Measurements from ENCODE around the gene HIF3A. TPM values are rescaled to one million over a fixed set of nuclear protein-coding genes. Genes with fewer than 3 reads are reported as not detected.
A peak's percentile ranks its signal among the peaks of the same experiment; 100 is the strongest.

Gene HIF3A
- total RNA-seq, 4 donors from 2014 or later = 3.8 to 52.8 (median 6.2) TPM

DNA sequence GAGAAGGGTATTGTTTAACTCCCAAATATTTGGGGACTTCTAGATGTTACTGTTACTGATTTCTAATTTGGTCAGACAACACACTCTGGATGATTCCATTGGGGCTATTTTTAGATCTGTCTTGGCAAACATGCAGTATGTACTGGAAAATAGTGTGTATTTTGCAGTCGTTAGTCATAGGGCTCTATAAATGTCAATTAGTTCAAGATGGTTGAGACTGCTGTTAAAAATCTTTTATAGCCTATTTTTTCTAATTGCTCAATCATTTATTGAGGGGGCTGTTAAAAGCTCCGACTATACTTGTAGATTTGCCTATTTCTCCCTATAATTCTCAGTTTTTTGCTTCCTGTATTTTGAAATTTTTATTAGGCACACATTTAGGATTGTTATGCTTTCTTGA, 81.4 kb downstream of the HIF3A start:
- TF ChIP-seq, protein P1, sequence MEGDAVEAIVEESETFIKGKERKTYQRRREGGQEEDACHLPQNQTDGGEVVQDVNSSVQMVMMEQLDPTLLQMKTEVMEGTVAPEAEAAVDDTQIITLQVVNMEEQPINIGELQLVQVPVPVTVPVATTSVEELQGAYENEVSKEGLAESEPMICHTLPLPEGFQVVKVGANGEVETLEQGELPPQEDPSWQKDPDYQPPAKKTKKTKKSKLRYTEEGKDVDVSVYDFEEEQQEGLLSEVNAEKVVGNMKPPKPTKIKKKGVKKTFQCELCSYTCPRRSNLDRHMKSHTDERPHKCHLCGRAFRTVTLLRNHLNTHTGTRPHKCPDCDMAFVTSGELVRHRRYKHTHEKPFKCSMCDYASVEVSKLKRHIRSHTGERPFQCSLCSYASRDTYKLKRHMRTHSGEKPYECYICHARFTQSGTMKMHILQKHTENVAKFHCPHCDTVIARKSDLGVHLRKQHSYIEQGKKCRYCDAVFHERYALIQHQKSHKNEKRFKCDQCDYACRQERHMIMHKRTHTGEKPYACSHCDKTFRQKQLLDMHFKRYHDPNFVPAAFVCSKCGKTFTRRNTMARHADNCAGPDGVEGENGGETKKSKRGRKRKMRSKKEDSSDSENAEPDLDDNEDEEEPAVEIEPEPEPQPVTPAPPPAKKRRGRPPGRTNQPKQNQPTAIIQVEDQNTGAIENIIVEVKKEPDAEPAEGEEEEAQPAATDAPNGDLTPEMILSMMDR (IDR thresholded peaks at IDR 0.05) = no peak
- TF ChIP-seq POLR2A (IDR thresholded peaks at IDR 0.05) = no peak
- no peak for DNase-seq
- no peaks in the 10 kb centered on the region for H3K9me3 ChIP-seq
- H3K4me1 ChIP-seq = peaks cover 12 to 58% (median 19%) of the 10 kb centered on the region in 3 donors
- H3K27me3 ChIP-seq = no peaks in the 10 kb centered on the region
- H3K36me3 ChIP-seq = peaks cover 10 to 78% (median 18%) of the 10 kb centered on the region in 3 donors
- intact Hi-C loops (cut with DNase I) = no loop called here
- H3K4me3 ChIP-seq = no peak overlapping the region
- peak overlapping the region in 2 of 4 donors; percentile 25 to 52 for H3K27ac ChIP-seq
- WGBS, 2 donors = 36 to 43% methylated on average over 2 of the region's 2 CpGs

DNA sequence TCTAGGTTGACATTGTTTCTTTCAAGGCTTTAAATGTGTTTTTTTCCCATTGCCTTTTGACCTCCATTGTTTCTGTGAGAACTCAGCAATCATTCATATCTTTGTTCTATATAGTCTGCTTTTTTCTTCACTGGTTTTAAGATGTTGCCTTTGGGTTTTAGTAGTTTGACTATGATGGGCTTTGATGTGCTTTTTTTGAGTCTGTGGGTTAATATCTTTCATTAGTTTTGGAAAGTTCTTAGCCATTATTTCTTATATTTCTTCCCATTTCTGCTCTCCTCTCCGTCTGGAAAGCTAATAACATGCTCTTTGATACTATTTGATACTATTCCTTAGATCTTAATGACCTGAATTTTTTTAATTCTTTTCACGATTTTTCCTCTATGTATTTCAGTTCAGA, 83.8 kb downstream of the HIF3A start:
- peaks cover 20 to 97% (median 30%) of the 10 kb centered on the region in 3 donors for H3K36me3 ChIP-seq
- no peak overlapping the region for H3K27ac ChIP-seq
- 91 to 93% methylated on average over 2 of the region's 2 CpGs for WGBS, 2 donors
- intact Hi-C loops (cut with DNase I) = no loop called here
- H3K27me3 ChIP-seq = no peaks in the 10 kb centered on the region
- no peak for DNase-seq
- H3K9me3 ChIP-seq = no peaks in the 10 kb centered on the region
- no peak for TF ChIP-seq POLR2A (IDR thresholded peaks at IDR 0.05)
- TF ChIP-seq, protein P1 (IDR thresholded peaks at IDR 0.05) = no peak
- H3K4me3 ChIP-seq = no peak overlapping the region
- peaks cover 0 to 50% (median 3%) of the 10 kb centered on the region in 3 donors for H3K4me1 ChIP-seq

DNA sequence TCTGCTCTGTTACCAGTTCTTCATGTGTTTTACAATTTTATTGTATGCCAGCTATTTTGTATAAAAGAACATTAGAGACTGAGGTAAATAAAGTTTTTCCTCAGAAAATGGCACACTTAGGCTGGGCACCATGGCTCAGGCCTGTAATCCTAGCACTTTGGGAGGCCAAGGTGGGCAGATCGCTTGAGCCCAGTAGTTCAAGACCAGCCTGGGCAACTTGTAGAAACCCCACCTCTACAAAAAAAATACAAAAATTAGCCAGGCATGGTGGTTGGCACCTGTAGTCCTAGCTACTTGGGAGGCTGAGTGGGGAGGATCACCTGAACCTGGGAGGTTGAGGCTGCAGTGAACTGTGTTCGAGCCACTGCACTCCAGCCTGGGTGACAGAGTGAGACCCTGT, 84.5 kb downstream of the HIF3A start:
- intact Hi-C loops (cut with DNase I) = no loop called here
- DNase-seq = no peak
- no peak overlapping the region for H3K27ac ChIP-seq
- TF ChIP-seq, protein P1 (IDR thresholded peaks at IDR 0.05) = no peak
- TF ChIP-seq POLR2A (IDR thresholded peaks at IDR 0.05) = no peak
- peaks cover 0 to 56% (median 3%) of the 10 kb centered on the region in 3 donors for H3K4me1 ChIP-seq
- 94 to 100% methylated on average over 2 of the region's 2 CpGs for WGBS, 2 donors
- no peak overlapping the region for H3K4me3 ChIP-seq
- H3K9me3 ChIP-seq = no peaks in the 10 kb centered on the region
- no peaks in the 10 kb centered on the region for H3K27me3 ChIP-seq
- peaks cover 19 to 97% (median 24%) of the 10 kb centered on the region in 3 donors for H3K36me3 ChIP-seq

DNA sequence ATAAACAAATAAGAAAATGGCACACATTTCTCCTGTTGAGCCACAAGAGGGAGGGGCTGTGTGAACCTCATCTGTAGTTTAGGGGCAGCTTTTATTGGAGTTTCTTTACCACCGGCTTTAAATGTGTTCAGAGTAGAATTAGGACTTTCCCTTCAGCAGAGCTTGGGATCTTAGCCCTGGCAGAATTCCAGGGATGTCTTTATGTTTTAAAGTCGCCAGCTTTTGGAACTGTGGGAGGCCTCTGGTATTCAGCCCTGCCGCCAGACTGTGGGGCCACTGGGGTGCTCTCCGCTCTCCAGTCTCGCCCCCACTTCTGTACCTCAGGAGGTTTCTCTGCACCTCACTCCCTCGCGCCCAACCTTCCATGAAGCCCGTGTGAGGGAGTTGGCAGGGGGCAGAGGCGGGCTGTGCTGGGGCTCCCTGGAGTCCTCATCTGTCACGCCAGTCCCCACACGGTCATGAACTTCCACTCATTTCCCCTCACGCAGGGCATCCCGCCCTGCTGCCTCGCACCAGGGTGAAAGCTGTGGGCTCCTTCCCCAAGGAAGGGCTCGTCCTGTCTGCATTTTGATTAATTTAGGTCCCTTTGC, 85.0 kb downstream of the HIF3A start:
- WGBS, 2 donors = 83 to 87% methylated on average over 7 to 13 of the region's 15 CpGs
- no peaks in the 10 kb centered on the region for H3K9me3 ChIP-seq
- H3K27ac ChIP-seq = no peak overlapping the region
- H3K36me3 ChIP-seq = peaks cover 14 to 97% (median 22%) of the 10 kb centered on the region in 3 donors
- no peak for DNase-seq
- no peak overlapping the region for H3K4me3 ChIP-seq
- H3K4me1 ChIP-seq = peaks cover 0 to 56% (median 3%) of the 10 kb centered on the region in 3 donors
- TF ChIP-seq, protein P1 (IDR thresholded peaks at IDR 0.05) = no peak
- TF ChIP-seq POLR2A (IDR thresholded peaks at IDR 0.05) = no peak
- H3K27me3 ChIP-seq = no peaks in the 10 kb centered on the region
- intact Hi-C loops (cut with DNase I) = no loop called here

DNA sequence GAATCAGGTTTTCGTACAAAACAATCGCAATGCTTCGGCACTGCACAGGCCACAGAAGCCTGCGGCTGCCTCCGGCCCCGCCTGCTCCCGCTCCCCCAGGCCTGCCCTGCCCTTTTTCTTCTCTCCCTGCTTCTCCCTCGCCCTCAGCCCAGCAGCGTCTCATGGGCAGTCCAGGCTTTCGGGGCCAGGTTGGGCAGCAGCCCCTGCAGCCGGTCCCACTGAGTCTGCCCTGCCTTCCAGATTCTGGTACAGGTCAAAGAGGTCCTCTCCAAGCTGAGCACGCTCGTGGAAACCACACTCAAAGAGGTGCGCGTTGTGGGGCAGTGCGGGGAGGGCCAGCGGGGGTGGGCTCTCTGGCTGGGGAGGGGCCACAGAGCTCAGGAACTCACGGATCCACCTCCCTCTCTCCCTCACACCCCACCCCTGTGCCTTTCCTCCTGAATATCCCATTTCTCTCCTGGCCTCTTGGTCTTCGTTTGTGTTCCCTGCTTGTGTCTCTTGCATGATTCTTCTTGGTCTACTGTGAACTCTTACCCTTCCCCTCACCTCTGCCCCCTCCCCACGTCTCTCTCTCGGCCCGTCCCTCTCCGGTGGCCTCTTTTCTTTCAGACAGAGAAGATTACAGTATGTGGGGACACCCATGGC, 86.5 kb downstream of the HIF3A start:
- intact Hi-C loops (cut with DNase I) = no loop called here
- Histone ChIP-seq H3K27ac (no peak overlapping the region), H3K9me3 (no peaks in the 10 kb centered on the region), H3K36me3 (peaks cover 19 to 99% (median 23%) of the 10 kb centered on the region in 3 donors), H3K4me1 (peaks cover 0 to 45% (median 0%) of the 10 kb centered on the region in 3 donors), H3K27me3 (no peaks in the 10 kb centered on the region), H3K4me3 (no peak overlapping the region)
- no peak for DNase-seq
- TF ChIP-seq, protein P1 (IDR thresholded peaks at IDR 0.05) = no peak
- no peak for TF ChIP-seq POLR2A (IDR thresholded peaks at IDR 0.05)
- WGBS, 2 donors = 89 to 90% methylated on average over 14 to 21 of the region's 23 CpGs

Data from esophagus squamous epithelium (tissue), 5 donors.